Esophagus squamous epithelium (tissue), 4 donors: ENCODE measurements around the gene ZNF445.

ENCODE experiments used
- CTCF ChIP-seq, 6 experiments: fragments of 450-650 bp in 4 of 6; fragments of 200-600 bp in 2 of 6; sonication (generic) in 2 of 6; IDR thresholded peaks; one replicate each; pipeline ENCODE4 v1.5.1; 2016 to 2019; ENCODE audit warnings: antibody characterized with exemption in 6 of 6, mild to moderate bottlenecking in 4 of 6, moderate library complexity in 4 of 6
- POLR2A ChIP-seq, 4 donors: fragments of 450-650 bp; IDR thresholded peaks; one replicate each; pipeline ENCODE4 v1.6.1; 2017; ENCODE audit warnings: antibody characterized with exemption in 4 of 4, mild to moderate bottlenecking in 4 of 4, moderate library complexity in 3 of 4

DNA sequence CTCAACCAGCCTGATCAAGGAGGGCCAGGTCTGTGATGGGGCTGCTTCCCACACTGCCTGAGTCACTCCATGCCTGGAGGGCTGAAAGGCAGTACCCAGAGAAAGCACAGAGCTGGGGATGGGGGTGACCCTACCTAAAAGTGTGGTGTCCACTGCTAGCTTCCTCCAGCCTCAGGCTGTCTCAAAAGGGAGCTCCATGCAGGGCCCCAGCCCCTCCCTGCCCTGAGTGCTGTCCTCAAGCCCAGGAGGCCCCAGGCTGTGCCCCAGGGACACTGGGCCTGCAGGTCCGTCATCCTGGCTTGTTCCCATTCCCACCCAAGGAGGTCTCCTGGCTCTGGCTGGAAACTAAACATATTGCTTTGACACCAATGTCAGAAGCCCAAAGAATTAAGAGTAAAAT, 56.8 kb downstream of the ZNF445 start:
- TF ChIP-seq CTCF (IDR thresholded peaks at IDR 0.05) (no peak), POLR2A (IDR thresholded peaks at IDR 0.05) (no peak)
